ENCODE results near the gene SDCBP2. TPM values are rescaled to one million over a fixed set of nuclear protein-coding genes. Genes with fewer than 3 reads are reported as not detected.

The SDCBP2 gene
- total RNA-seq, 6 experiments from 2014 or later = 2.0 to 43.3 (median 16.6) TPM

GRCh38 chr20:1291191-1291741 lies 37.7 kb downstream of the SDCBP2 start:
- H3K4me1 ChIP-seq = no peaks in the 10 kb centered on the region
- no peaks in the 10 kb centered on the region for H3K27me3 ChIP-seq
- no peaks in the 10 kb centered on the region for H3K36me3 ChIP-seq
- ATAC-seq (peak in 1 of 4 donors; percentile 9), DNase-seq (no peak)
- H3K4me3 ChIP-seq = no peak overlapping the region
- intact Hi-C loops (cut with DNase I) = no loop called here
- 17% methylated on average over 1 of the region's 5 CpGs for WGBS (ENCODE audit: insufficient coverage, low coverage, low lambda C conversion rate, missing lambda C conversion rate)
- H3K9me3 ChIP-seq = no peaks in the 10 kb centered on the region
- H3K27ac ChIP-seq = no peak overlapping the region
- TF ChIP-seq POLR2A (IDR thresholded peaks at IDR 0.05) (no peak), CTCF (IDR thresholded peaks at IDR 0.05) (no peak)

GRCh38 chr20:1287787-1288569 lies 41.0 kb downstream of the SDCBP2 start:
- intact Hi-C loops (cut with DNase I) = no loop called here
- ATAC-seq (no peak), DNase-seq (no peak)
- Histone ChIP-seq H3K36me3 (no peaks in the 10 kb centered on the region), H3K27me3 (no peaks in the 10 kb centered on the region), H3K27ac (no peak overlapping the region), H3K4me1 (no peaks in the 10 kb centered on the region), H3K9me3 (no peaks in the 10 kb centered on the region), H3K4me3 (no peak overlapping the region)
- TF ChIP-seq CTCF (IDR thresholded peaks at IDR 0.05) = no peak
- no peak for TF ChIP-seq POLR2A (IDR thresholded peaks at IDR 0.05)
- 68% methylated on average over 7 of the region's 11 CpGs for WGBS (ENCODE audit: insufficient coverage, low coverage, low lambda C conversion rate, missing lambda C conversion rate)

GRCh38 chr20:1287306-1287705 lies 41.6 kb downstream of the SDCBP2 start:
- no peak overlapping the region for H3K27ac ChIP-seq
- no peak for DNase-seq
- no peaks in the 10 kb centered on the region for H3K36me3 ChIP-seq
- no peaks in the 10 kb centered on the region for H3K4me1 ChIP-seq
- intact Hi-C loops (cut with DNase I) = no loop called here
- TF ChIP-seq CTCF (IDR thresholded peaks at IDR 0.05) = no peak
- no peak for TF ChIP-seq POLR2A (IDR thresholded peaks at IDR 0.05)
- no peak for ATAC-seq
- 75% methylated on average over 1 of the region's 1 CpG for WGBS (ENCODE audit: insufficient coverage, low coverage, low lambda C conversion rate, missing lambda C conversion rate)
- H3K4me3 ChIP-seq = no peak overlapping the region
- H3K9me3 ChIP-seq = no peaks in the 10 kb centered on the region
- no peaks in the 10 kb centered on the region for H3K27me3 ChIP-seq

GRCh38 chr20:1286267-1287024 lies 42.5 kb downstream of the SDCBP2 start:
- Histone ChIP-seq H3K4me3 (no peak overlapping the region), H3K4me1 (peaks cover 0 to 5% (median 0%) of the 10 kb centered on the region in 4 donors), H3K36me3 (no peaks in the 10 kb centered on the region), H3K27me3 (no peaks in the 10 kb centered on the region), H3K9me3 (no peaks in the 10 kb centered on the region), H3K27ac (no peak overlapping the region)
- TF ChIP-seq CTCF (IDR thresholded peaks at IDR 0.05) = no peak
- no peak for TF ChIP-seq POLR2A (IDR thresholded peaks at IDR 0.05)
- WGBS (ENCODE audit: insufficient coverage, low coverage, low lambda C conversion rate, missing lambda C conversion rate) = 71% methylated on average over 6 of the region's 9 CpGs
- intact Hi-C loops (cut with DNase I) = no loop called here
- no peak for ATAC-seq
- no peak for DNase-seq
